HEK293 (cell line): ENCODE measurements around the gene LAMA5.

Experiments
- CTCF ChIA-PET: fragments of 350-600 bp; formaldehyde crosslinking; extraction: SDS; loops from one replicate; lab custom pipeline; 2021; ENCODE audit warnings: antibody characterized with exemption; lab: Yijun Ruan, JAX
- POLR2A ChIA-PET: fragments of 300-600 bp; formaldehyde crosslinking; extraction: SDS; loops from one replicate; lab custom pipeline; 2020; ENCODE audit warnings: antibody characterized with exemption, inconsistent platforms; lab: Yijun Ruan, JAX
- H3K27ac ChIP-seq: fragments of 200-500 bp; sonication (Bioruptor generic); 2 replicates; pipeline ENCODE4 v1.5.1; 2014; ENCODE audit warnings: low read depth, low read length, control low read depth, inconsistent platforms; ENCODE audit errors: extremely low read depth
- H3K36me3 ChIP-seq, 2 experiments: fragments of 200-500 bp in 1 of 2; sonication (Bioruptor generic) in 1 of 2; 1 replicate in 1 of 2; 2 replicates in 1 of 2; pipeline ENCODE4 v1.5.1; 2014 to 2017; ENCODE audit warnings: inconsistent platforms in 2 of 2, low read length in 2 of 2; ENCODE audit not compliant: control insufficient read depth in 2 of 2, insufficient read depth in 1 of 2
- H3K4me1 ChIP-seq: fragments of 200-500 bp; sonication (Bioruptor generic); 2 replicates; pipeline ENCODE4 v1.5.1; 2014; ENCODE audit warnings: mild to moderate bottlenecking, low read length, inconsistent platforms; ENCODE audit not compliant: control insufficient read depth, insufficient read depth
- H3K4me3 ChIP-seq: 2 replicates; pipeline ENCODE4 v1.5.1; 2011; ENCODE audit warnings: low read depth, mild to moderate bottlenecking, control low read depth, low read length, moderate library complexity
- H3K9me3 ChIP-seq: fragments of 200-500 bp; sonication (Bioruptor generic); 2 replicates; pipeline ENCODE4 v1.5.1; 2014; ENCODE audit warnings: low read depth, low read length, inconsistent platforms; ENCODE audit not compliant: control insufficient read depth, insufficient read depth
- ATF2 ChIP-seq: fragments of 450-650 bp; formaldehyde crosslinking; IDR thresholded peaks from 2 replicates; pipeline ENCODE4 v1.5.1; 2016; ENCODE audit warnings: missing biosample characterization, missing genetic modification characterization, low read depth
- ELK4 ChIP-seq: IDR thresholded peaks from 2 replicates; pipeline ENCODE4 v1.6.1; 2011; ENCODE audit warnings: mild to moderate bottlenecking, low read depth, low read length, borderline replicate concordance
- KLF1 ChIP-seq: fragments of 450-650 bp; formaldehyde crosslinking; IDR thresholded peaks from 2 replicates; pipeline ENCODE4 v1.5.1; 2016; ENCODE audit warnings: missing biosample characterization, missing genetic modification characterization
- PRDM6 ChIP-seq: fragments of 450-650 bp; formaldehyde crosslinking; IDR thresholded peaks from 2 replicates; pipeline ENCODE4 v1.5.1; 2017; ENCODE audit warnings: missing biosample characterization, missing genetic modification characterization
- REST ChIP-seq: fragments of 450-650 bp; formaldehyde crosslinking; IDR thresholded peaks from 2 replicates; pipeline ENCODE4 v1.5.1; 2016; ENCODE audit warnings: missing biosample characterization, missing genetic modification characterization
- SP7 ChIP-seq: fragments of 450-650 bp; formaldehyde crosslinking; IDR thresholded peaks from 2 replicates; pipeline ENCODE4 v1.5.1; 2016; ENCODE audit warnings: missing biosample characterization, missing genetic modification characterization
- ZBTB11 ChIP-seq: fragments of 450-650 bp; formaldehyde crosslinking; conservative IDR thresholded peaks from 2 replicates; pipeline ENCODE4 v1.5.1; 2016; ENCODE audit warnings: low read depth, missing biosample characterization, missing genetic modification characterization
- ZFP69B ChIP-seq: fragments of 450-650 bp; formaldehyde crosslinking; IDR thresholded peaks from 2 replicates; pipeline ENCODE4 v1.5.1; 2016; ENCODE audit warnings: missing biosample characterization, missing genetic modification characterization
- ZIC2 ChIP-seq: fragments of 450-650 bp; formaldehyde crosslinking; IDR thresholded peaks from 2 replicates; pipeline ENCODE4 v1.5.1; 2016; ENCODE audit warnings: missing biosample characterization, missing genetic modification characterization
- ZNF174 ChIP-seq: fragments of 450-650 bp; formaldehyde crosslinking; IDR thresholded peaks from 2 replicates; pipeline ENCODE4 v1.5.0; 2017; ENCODE audit warnings: missing biosample characterization, mild to moderate bottlenecking, missing genetic modification characterization
- ZNF202 ChIP-seq: fragments of 450-650 bp; formaldehyde crosslinking; IDR thresholded peaks from 2 replicates; pipeline ENCODE4 v1.5.1; 2016; ENCODE audit warnings: missing biosample characterization, missing genetic modification characterization, borderline replicate concordance
- ZNF549 ChIP-seq: fragments of 450-650 bp; IDR thresholded peaks from 2 replicates; pipeline ENCODE4 v1.5.1; 2018; ENCODE audit warnings: missing biosample characterization, missing genetic modification characterization, mild to moderate bottlenecking, inconsistent platforms, moderate library complexity
- ZNF600 ChIP-seq: fragments of 450-650 bp; formaldehyde crosslinking; IDR thresholded peaks from 2 replicates; pipeline ENCODE4 v1.5.1; 2016; ENCODE audit warnings: missing biosample characterization, missing genetic modification characterization
- ZSCAN23 ChIP-seq: fragments of 450-650 bp; formaldehyde crosslinking; IDR thresholded peaks from 2 replicates; pipeline ENCODE4 v1.5.1; 2016; ENCODE audit warnings: missing biosample characterization, missing genetic modification characterization

The LAMA5 gene

DNA sequence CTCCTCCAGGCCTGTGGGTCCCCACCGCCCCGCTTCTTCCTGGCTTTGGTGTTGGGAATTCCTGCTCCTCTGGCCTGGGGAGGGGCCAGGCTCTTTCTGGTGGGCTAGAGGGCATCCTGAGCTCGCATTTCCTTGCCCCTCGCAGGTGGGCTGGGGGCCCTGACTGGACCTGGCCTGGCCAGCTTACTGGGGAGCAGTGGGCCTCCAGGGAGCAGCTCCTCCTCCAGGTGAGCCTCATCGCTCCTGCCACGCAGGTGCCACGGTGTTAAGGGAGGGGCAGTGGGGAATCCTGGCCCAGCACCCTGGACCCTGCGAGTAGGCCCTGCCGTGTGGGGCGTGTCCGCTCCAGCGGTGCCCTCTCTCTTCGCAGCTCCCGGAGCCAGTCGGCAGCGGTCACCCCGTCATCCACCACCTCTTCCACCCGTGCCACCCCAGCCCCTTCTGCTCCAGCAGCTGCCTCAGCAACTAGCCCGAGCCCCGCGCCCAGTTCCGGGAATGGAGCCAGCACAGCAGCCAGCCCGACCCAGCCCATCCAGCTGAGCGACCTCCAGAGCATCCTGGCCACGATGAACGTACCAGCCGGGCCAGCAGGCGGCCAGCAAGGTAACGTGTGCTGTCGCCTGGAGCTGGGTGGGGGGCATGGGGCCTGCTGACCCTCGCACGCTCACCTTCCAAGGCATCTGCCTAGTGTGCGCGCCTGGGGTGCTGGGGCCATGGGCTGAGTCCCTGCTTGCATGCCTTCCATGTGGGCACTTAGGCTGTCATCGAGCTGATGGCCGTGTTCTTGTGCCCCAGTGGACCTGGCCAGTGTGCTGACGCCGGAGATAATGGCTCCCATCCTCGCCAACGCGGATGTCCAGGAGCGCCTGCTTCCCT lies 59.6 kb downstream of the LAMA5 start:
- POLR2A ChIA-PET, result interaction anchor here (1.4 to 2.8 kb wide), 3 partner anchors 9 to 79 kb away, joined by 4 to 12 read pairs (median 5); partner anchors contain the start of gene RPS21
- CTCF ChIA-PET, result interaction anchor here (0.6 to 0.7 kb wide), 2 partner anchors 62 to 140 kb away, joined by 3 to 4 read pairs; no protein-coding TSS in a partner anchor

DNA sequence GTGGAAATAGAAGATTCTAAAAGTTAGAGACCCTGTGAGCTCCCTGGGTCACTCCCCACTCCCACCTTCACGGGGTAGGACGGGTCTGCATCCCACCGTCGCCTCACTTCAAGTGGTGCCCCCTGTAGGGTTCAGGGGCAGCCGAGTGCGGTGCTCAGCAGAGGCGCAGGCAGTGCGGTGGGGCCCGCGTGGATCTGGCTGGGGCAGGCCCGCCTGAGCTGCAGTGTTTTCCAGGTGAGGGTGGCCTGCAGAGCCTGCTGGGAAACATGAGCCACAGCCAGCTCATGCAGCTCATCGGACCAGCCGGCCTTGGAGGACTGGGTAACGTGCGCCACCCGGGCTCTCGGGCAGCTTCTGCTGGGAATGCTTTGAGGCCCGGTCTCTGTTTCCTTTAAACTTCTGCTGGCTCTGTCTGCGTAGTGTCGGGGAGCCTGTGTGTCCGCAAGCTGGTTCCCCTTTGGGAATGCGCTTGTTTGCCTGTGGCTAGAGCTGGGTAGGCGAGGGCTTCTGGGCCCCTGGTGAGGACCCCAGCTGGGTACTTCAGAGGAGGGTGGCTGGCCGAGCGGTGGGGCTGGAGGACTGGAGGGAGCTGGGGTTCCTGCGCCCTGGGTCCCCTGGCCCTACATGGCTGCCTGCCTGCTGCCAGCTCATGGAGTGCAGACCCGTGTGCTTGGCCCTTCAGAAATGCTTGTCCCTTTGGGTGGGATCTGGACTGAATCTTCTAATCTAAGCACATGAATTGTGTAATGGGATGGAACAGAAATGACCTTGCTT lies 60.5 kb downstream of the LAMA5 start:
- ChIA-PET CTCF (interaction anchor here (0.6 to 0.8 kb wide), 2 partner anchors 77 to 140 kb away, joined by 3 read pairs; no protein-coding TSS in a partner anchor), POLR2A (interaction anchor here (0.6 to 2.8 kb wide), 6 partner anchors 10 to 80 kb away, joined by 3 to 12 read pairs (median 4); partner anchors contain the start of gene RPS21)
- Histone ChIP-seq H3K36me3 (peaks cover 0 to 75% of the 10 kb centered on the region in 2 experiments; a peak in 1 of 3 replicates), H3K27ac (no peak overlapping the region), H3K4me1 (peaks cover 8% of the 10 kb centered on the region), H3K4me3 (no peak overlapping the region), H3K9me3 (no peaks in the 10 kb centered on the region)
- TF ChIP-seq ZNF202 (tag by site-specific recombination) (no peak), PRDM6 (tag by site-specific recombination) (no peak), ZFP69B (peak; percentile 62; the same call in 1 of the 2 replicates), REST (tag by site-specific recombination) (no peak), ZNF174 (tag by site-specific recombination) (no peak), ZSCAN23 (tag by site-specific recombination) (no peak), ZNF549 (tag by site-specific recombination) (no peak), SP7 (tag by site-specific recombination) (no peak), ATF2 (tag by site-specific recombination) (no peak), ZNF600 (tag by site-specific recombination) (0 out of 2 replicates have a peak, but pooled peaks have one; percentile 10), ELK4 (no peak)

More for the DNA sequence above, 59.6 kb downstream of the LAMA5 start:
- Histone ChIP-seq H3K9me3 (no peaks in the 10 kb centered on the region), H3K4me3 (no peak overlapping the region), H3K4me1 (peaks cover 8% of the 10 kb centered on the region), H3K27ac (no peak overlapping the region), H3K36me3 (peaks cover 0 to 83% of the 10 kb centered on the region in 2 experiments; a peak in 1 of 3 replicates)
- TF ChIP-seq ZBTB11 (tag by site-specific recombination) (no peak), ZIC2 (tag by site-specific recombination) (peak; percentile 15; the same call in 1 of the 2 replicates), KLF1 (tag by site-specific recombination) (peak; percentile 56)
